Measurements from ENCODE around the gene AKT1S1.
"Not testable (repeated sequence)": the region's sequence is repeated elsewhere in the genome, so short reads cannot be mapped to it uniquely, and the experiment has no call there.

AKT1S1 gene

GRCh38 chr19:49877020-49877878 lies at the start of gene AKT1S1, which contains the start of gene TBC1D17:
AKT1S1 (minus strand) TSS chr19:49877355; CDS start chr19:49873295, 4,060 bp downstream.
TBC1D17 (plus strand) TSS chr19:49877702; CDS start chr19:49877724, 22 bp downstream.
- DNase-seq (ENCODE audit: low read depth) = peak; percentile 100

GRCh38 chr19:49926515-49926914 lies 49.4 kb upstream of the AKT1S1 start:
- DNase-seq (ENCODE audit: low read depth) = no peak

- DNase-seq (ENCODE audit: low read depth) = no peak
Measured at GRCh38 chr19:49925486-49925885, 48.3 kb upstream of the AKT1S1 start.

- not testable (repeated sequence) for DNase-seq (ENCODE audit: low read depth)
Measured at GRCh38 chr19:49924881-49925210, 47.7 kb upstream of the AKT1S1 start.

- no peak for DNase-seq (ENCODE audit: low read depth)
Measured at GRCh38 chr19:49924004-49924880, 47.1 kb upstream of the AKT1S1 start.

- no peak for DNase-seq (ENCODE audit: low read depth)
Measured at GRCh38 chr19:49923055-49924003, 46.2 kb upstream of the AKT1S1 start.

- DNase-seq (ENCODE audit: low read depth) = no peak
Measured at GRCh38 chr19:49921871-49922795, 45.0 kb upstream of the AKT1S1 start.

GRCh38 chr19:49920624-49921363 lies 43.6 kb upstream of the AKT1S1 start:
- no peak for DNase-seq (ENCODE audit: low read depth)

- no peak for DNase-seq (ENCODE audit: low read depth)
Measured at GRCh38 chr19:49918089-49918488, 40.9 kb upstream of the AKT1S1 start.

GRCh38 chr19:49916839-49917733 lies 39.9 kb upstream of the AKT1S1 start:
- DNase-seq (ENCODE audit: low read depth) = no peak

- DNase-seq (ENCODE audit: low read depth) = no peak
Measured at GRCh38 chr19:49915271-49915670, 38.1 kb upstream of the AKT1S1 start.

GRCh38 chr19:49913720-49914119 lies 36.6 kb upstream of the AKT1S1 start:
- DNase-seq (ENCODE audit: low read depth) = no peak

- DNase-seq (ENCODE audit: low read depth) = no peak
Measured at GRCh38 chr19:49912965-49913685, 36.0 kb upstream of the AKT1S1 start.

- DNase-seq (ENCODE audit: low read depth) = no peak
Measured at GRCh38 chr19:49911381-49912145, 34.4 kb upstream of the AKT1S1 start.

GRCh38 chr19:49910179-49910578 lies 33.0 kb upstream of the AKT1S1 start:
- DNase-seq (ENCODE audit: low read depth) = no peak

GRCh38 chr19:49908480-49909420 lies 31.6 kb upstream of the AKT1S1 start:
- no peak for DNase-seq (ENCODE audit: low read depth)
